Spleen (tissue), 11 donors: ENCODE data around the gene TBRG1. TPM values are rescaled to one million over a fixed set of nuclear protein-coding genes. Genes with fewer than 3 reads are reported as not detected.

Experiments used
- polyA plus RNA-seq, 3 donors: library from polyadenylated mRNA; stranded (reverse); fragments of 200-250 nt; gene quantifications; one replicate each; pipeline ENCODE4 v1.2.1, GENCODE V29; 2013
- small RNA-seq, 4 donors: library from RNA; depleted of rRNA; stranded (forward); fragments of <200 nt; gene quantifications; one replicate each; pipeline ENCODE3, GENCODE V24; 2016
- total RNA-seq, 7 donors: library from RNA; depleted of rRNA in 3 of 7; stranded (reverse); fragments of >200 nt in 3 of 7; fragmentation: NEBNext Ultra II Directional in 4 of 7; extraction: Animal tissue kit (Norgen Biotek cat#: 25700) in 4 of 7; gene quantifications; one replicate each; pipeline versions ENCODE4 v1.1.0 to v1.2.1, GENCODE V29; 2016 to 2021
- donor health status: healthy with polysubstance abuse.
- donor health status: DM: no; HTN: no; CAD: no; lungs with moderate emphysema.
- donor health status: DM: no; HTN: no; CAD: no.
- donor health status: Bipolar disorder and iron deficiency.
- donor health status: healthy.
- donor health status: DM: no; HTN: no; CAD: no.
- donor health status: DM: yes; HTN: yes; CAD: no.

Gene TBRG1
- total and polyA plus RNA-seq, 10 donors, result 23.3 to 65.0 (median 46.5) TPM

Small RNA genes within 50 kb of the gene (small RNA-seq; reads per million reads assigned to genes)
- gene RNA5SP352, result 0 reads per million in 4 donors

Other genes starting within 250 kb of the TBRG1 start
- gene OR8B2, start 238.4 kb upstream of the TBRG1 start, total RNA-seq, result not detected
- not detected for gene OR8B2, start 238.4 kb upstream of the TBRG1 start, polyA plus RNA-seq
- not detected for gene OR8B3, start 223.8 kb upstream of the TBRG1 start, total RNA-seq
- not detected for gene OR8B3, start 223.8 kb upstream of the TBRG1 start, polyA plus RNA-seq
- not detected for gene OR8B4, start 198.0 kb upstream of the TBRG1 start, total RNA-seq
- not detected for gene OR8B4, start 198.0 kb upstream of the TBRG1 start, polyA plus RNA-seq
- gene OR8B8, start 177.2 kb upstream of the TBRG1 start, total RNA-seq, result not detected
- gene OR8B8, start 177.2 kb upstream of the TBRG1 start, polyA plus RNA-seq, result not detected
- gene OR8B12, start 79.2 kb upstream of the TBRG1 start, total RNA-seq, result not detected
- not detected for gene OR8B12, start 79.2 kb upstream of the TBRG1 start, polyA plus RNA-seq
- not detected for gene OR8A1, start 52.9 kb upstream of the TBRG1 start, total RNA-seq
- not detected for gene OR8A1, start 52.9 kb upstream of the TBRG1 start, polyA plus RNA-seq
- gene PANX3, start 11.4 kb upstream of the TBRG1 start, total RNA-seq, result not detected
- gene PANX3, start 11.4 kb upstream of the TBRG1 start, polyA plus RNA-seq, result not detected
- gene SIAE, start 50.9 kb downstream of the TBRG1 start, total RNA-seq, result 10 to 100 TPM in 6 of 7 donors, 1 to 10 TPM in 1; 8.9 to 15.3 (median 14.0) TPM
- 1 to 10 TPM; 4.7 to 6.5 (median 5.9) TPM for gene SIAE, start 50.9 kb downstream of the TBRG1 start, polyA plus RNA-seq
- 1 to 10 TPM in 5 of 7 donors, under 1 TPM in 2; 0.34 to 2.6 (median 1.6) TPM for gene SPA17, start 51.0 kb downstream of the TBRG1 start, total RNA-seq
- gene SPA17, start 51.0 kb downstream of the TBRG1 start, polyA plus RNA-seq, result 1 to 10 TPM; 2.6 to 4.8 (median 3.6) TPM
- gene NRGN, start 117.1 kb downstream of the TBRG1 start, total RNA-seq, result 10 to 100 TPM; 29.0 to 61.2 (median 46.5) TPM
- 10 to 100 TPM; 12.7 to 24.2 (median 15.9) TPM for gene NRGN, start 117.1 kb downstream of the TBRG1 start, polyA plus RNA-seq
- 1 to 10 TPM in 2 of 7 donors, under 1 TPM in 2, not detected in 3; 0.43 to 1.5 (median 1.0) TPM for gene VSIG2, start 129.4 kb downstream of the TBRG1 start, total RNA-seq
- 1 to 10 TPM in 2 of 3 donors, under 1 TPM in 1; 0.47 to 2.1 (median 2.0) TPM for gene VSIG2, start 129.4 kb downstream of the TBRG1 start, polyA plus RNA-seq
- 10 to 100 TPM; 16.2 to 49.2 (median 29.2) TPM for gene ESAM, start 139.4 kb downstream of the TBRG1 start, total RNA-seq
- gene ESAM, start 139.4 kb downstream of the TBRG1 start, polyA plus RNA-seq, result 10 to 100 TPM; 14.3 to 30.9 (median 18.0) TPM
- 10 to 100 TPM; 16.5 to 25.8 (median 19.3) TPM for gene MSANTD2, start 177.5 kb downstream of the TBRG1 start, total RNA-seq
- gene MSANTD2, start 177.5 kb downstream of the TBRG1 start, polyA plus RNA-seq, result 10 to 100 TPM in 2 of 3 donors, 1 to 10 TPM in 1; 9.5 to 17.6 (median 13.8) TPM
- gene ROBO3, start 242.6 kb downstream of the TBRG1 start, total RNA-seq, result 10 to 100 TPM; 13.2 to 35.0 (median 25.0) TPM
- 10 to 100 TPM; 15.5 to 43.2 (median 25.9) TPM for gene ROBO3, start 242.6 kb downstream of the TBRG1 start, polyA plus RNA-seq